GM18907 (cell line): Measurements from ENCODE around the gene CHGA.

Source experiments
- ATAC-seq: cut with Tn5 transposase; IDR thresholded peaks from one replicate; pipeline ENCODE4 v1.9.1; 2021; ENCODE audit warnings: mild to moderate bottlenecking, moderate library complexity; ENCODE audit not compliant: unreplicated experiment

CHGA gene

DNA sequence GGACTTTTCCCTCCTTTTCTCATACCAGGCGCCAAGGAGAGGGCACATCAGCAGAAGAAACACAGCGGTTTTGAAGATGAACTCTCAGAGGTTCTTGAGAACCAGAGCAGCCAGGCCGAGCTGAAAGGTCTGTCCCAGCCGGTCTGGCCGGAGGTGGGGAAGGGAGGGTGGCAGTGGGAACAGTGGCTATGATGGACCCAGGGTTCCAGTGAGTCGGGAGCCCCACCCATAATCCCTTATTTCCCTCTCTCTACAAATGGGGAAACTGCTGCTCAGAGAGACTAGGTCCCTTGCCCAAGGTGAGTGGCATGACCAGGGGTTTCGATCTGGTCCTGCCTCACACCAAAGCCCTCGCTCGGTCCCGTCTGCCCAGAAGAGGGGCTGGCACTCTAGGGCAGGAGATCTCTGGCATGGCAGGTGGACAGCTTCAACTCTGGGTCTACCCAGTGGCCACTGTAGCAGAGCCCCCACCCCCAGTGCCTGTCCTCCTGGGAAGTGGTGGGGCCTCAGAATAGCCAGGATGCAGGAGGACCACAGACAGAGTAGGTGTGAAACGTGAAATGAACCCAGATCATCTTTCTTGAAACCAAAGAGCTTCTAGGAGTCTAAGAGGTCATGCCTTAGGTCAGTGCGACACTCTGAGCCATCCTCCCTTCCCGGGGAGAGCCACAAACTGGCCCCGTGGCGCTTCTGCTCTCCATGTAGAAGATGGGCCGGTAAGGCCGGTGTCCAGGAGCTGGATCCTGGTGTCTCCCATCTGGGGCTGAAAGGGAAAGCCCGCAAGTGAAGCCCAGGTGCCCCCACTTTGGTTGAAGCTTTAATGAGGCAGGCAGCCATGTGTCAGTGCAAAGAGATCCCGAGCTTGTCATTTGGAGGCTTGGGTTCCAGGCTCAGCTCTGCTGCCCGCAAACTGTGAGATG lies 7.0 kb downstream of the CHGA start:
- no peak for ATAC-seq

DNA sequence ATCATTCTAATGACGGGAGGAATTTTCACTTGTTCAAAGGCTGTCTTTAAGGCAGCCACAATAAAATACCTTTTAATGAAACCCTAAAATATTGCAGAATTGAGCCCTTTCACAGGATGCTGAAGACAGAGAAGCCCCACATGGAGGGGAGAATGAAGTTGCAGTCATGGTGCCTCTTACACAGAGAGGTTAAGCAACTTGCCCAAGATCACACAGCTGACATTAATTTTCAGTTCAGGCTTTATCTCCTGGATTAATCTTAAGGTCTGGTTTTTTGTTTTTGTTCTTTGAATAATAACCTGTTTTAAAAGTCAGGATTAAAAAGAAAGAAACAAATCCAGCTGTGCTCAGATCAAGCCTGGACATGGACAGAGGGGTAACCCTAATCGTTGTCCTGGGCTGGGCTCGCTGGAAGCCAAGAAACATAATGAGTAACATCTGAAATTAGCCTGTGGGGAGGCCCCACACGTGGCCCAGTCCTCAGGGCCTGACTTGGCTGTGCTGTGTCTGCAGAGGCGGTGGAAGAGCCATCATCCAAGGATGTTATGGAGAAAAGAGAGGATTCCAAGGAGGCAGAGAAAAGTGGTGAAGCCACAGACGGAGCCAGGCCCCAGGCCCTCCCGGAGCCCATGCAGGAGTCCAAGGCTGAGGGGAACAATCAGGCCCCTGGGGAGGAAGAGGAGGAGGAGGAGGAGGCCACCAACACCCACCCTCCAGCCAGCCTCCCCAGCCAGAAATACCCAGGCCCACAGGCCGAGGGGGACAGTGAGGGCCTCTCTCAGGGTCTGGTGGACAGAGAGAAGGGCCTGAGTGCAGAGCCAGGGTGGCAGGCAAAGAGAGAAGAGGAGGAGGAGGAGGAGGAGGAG lies 8.0 kb downstream of the CHGA start:
- no peak for ATAC-seq

DNA sequence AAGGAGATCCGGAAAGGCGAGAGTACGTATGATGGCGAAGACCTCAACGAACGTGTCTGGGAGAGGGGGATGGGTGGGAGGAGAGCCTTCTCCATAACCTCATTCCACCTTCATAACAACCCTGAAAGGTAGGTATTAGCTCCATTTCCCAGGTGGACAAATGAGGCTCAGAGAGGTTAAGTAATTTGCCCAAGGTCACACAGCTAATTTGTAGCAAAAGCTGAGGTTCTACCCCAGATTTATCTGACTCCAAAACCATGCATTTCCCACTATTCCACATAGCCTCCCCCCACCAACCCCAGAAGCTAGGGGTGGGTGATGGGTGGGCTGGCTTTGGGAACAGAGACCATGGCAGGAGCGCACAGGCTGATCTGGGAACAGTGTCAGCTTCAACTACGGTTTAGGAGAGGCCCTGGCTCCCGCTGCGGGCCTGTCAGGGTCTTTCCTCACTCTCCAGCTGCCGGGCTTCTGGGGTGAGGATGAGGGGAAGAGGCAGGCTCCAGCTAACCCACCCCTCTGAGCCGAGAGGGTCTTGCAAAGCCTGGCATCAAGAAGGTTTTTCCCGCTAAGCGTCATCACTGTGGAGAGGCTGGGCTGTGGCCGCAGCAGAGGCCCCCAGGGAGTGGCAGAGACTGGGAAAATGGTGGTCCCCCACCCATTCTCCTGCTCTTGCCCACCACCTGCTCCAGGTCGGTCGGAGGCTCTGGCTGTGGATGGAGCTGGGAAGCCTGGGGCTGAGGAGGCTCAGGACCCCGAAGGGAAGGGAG lies 8.9 kb downstream of the CHGA start:
- ATAC-seq, result no peak

DNA sequence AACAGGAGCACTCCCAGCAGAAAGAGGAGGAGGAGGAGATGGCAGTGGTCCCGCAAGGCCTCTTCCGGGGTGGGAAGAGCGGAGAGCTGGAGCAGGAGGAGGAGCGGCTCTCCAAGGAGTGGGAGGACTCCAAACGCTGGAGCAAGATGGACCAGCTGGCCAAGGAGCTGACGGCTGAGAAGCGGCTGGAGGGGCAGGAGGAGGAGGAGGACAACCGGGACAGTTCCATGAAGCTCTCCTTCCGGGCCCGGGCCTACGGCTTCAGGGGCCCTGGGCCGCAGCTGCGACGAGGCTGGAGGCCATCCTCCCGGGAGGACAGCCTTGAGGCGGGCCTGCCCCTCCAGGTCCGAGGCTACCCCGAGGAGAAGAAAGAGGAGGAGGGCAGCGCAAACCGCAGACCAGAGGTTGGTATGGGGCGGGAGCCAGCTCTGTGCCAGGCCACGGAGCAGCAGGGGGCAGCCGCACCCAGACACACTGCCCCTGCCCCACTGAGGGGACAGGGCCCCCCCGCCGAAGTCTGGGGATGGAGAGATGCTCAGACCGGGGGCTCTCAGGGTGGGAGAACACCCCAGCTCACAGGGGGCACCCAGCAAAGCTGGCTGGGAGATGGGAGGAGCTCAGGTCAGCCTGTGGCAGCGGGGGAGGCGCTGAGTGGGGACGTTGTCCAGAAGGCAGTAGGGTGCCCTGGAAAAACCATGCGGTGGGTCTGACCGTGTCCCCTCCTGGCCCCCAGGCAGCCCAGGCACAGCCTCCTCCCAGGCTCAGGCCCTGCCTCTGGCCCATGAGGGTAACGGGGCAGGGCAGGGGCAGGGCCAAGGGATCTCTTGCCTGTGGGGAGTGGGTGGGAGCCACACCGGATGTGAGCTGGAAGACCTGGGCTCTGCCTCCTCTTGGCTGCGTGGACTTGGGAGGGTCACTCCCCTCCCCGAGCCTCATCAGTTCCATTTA lies 9.8 kb downstream of the CHGA start:
- ATAC-seq, result no peak

DNA sequence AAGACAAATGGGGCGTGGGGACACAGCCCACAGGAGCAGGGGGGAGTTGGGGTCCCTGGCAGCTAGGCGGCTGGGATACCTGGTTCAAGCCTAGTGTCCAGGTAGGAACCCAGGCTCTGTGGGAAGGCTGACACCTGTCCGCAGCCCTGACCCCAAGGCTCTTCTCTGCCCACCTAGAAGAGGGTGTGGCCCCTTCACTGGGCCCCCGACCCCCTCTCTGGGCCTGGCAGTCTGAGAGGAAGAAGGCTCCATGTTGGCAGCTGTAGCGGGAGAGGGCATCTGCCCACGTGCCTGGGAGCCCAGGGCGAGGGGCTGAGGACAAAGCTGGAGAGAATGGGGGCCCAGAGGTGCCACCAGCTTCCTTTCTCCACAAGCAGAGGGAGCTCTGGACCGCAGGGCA lies 10.5 kb downstream of the CHGA start:
- ATAC-seq, result no peak

DNA sequence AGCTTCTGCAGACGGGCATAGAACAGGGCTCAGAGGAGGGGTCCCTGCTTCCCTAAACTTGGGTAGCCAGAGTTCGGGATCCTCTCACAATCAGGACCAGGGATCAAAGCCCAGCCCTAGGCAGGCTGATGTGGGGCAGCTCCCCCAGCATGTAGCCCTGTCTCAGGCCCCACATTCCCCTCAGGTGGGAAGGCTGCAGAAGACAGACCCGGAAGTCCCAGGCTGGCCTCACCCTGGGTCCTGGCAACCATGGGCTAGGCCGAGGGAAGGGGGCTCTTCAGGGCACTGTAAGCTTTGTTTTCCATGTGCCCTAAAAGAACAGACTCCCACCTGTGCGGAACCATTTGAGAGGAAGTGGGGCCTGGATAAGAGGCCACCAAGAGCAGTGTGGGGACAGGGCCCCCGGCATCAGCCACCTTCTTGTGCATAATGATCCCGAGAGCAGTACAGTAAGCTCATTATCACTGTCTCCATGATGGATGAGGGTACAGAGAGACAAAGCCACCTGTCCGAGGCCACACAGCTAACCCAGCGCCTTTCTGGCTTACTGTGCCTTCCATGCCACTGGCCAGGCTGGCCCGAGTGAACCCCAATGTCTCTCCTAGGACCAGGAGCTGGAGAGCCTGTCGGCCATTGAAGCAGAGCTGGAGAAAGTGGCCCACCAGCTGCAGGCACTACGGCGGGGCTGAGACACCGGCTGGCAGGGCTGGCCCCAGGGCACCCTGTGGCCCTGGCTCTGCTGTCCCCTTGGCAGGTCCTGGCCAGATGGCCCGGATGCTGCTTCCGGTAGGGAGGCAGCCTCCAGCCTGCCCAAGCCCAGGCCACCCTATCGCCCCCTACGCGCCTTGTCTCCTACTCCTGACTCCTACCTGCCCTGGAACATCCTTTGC lies 11.5 kb downstream of the CHGA start:
- ATAC-seq, result no peak

DNA sequence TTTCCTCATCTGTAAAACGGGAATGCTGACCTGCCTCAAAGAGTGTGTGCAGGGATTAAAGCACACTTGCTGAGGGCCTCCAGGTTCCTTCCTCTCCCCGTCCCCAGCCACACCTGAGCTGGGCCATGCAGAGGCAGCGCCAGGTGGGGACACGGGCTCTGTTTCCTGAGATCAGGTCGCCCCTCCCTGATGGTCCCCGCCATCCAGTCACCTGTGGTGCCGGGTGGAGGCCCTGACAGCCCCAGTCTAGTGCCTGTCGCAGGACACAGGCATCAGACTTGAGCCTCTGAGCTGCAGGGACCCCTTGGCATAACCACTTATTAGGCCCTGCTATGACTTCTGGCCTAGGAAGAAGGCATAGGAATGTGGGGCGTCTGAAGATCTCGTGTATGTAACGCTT lies 12.5 kb downstream of the CHGA start:
- ATAC-seq, result no peak

DNA sequence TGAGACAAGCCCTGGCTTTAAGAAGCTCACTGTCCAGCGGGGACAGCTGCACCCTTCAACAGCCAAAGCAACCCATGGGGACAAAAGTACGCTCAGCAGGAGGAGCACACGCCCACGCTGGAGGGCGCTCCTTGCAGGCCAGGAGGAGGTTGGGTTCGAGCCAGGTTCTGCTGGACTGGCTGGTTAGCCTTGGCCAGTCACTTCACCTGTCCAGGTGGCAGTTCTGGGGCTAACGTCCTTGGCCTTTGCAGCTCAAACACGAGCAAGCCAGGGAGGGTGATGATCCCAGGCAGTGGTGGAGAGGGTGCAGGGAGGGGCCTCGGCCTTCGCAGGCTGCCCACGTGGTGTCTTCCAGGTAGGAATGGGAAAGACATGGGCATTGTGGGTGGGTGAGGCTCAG lies 13.1 kb downstream of the CHGA start:
- ATAC-seq, result no peak

DNA sequence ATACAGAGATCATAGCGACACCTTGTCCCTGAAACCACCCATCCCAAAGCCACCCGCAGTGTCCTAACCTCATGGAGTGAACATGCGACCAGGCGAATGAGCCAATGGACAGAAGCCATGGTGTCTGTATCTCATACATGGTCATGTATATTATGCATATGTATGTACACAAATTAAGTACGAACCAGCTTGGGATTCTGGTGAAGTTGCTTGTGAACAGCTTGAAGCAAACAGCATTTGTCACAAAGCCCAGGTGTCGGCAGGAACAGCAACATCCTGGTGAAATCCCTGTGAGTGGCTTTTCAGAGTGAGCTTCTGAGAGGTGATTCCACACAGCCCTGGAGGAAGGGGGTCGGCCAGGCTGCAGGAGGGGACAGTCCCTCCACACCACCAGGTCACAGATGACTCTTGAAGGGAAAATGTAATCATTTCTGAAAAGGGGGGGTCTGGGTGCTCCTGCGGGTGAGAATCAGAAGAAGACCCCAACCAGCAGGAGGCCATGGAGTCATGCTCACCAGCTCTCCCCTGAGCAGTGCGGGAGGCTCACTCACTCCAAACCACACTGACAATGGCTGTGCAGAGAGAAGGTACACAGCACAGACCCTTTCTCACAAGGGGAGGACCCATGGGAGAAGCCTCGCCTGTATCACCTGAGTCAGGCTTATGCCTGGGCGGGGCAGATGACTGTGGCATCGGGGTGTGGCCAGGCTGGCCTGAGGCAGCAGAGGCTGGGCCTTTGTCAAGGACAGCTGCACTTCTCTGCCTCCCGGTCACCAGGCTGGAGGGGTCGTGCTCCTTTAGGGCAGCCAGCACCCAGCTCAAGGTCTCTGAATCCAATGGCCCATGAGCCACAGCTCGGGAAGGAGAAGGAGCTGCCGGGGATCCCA lies 14.3 kb downstream of the CHGA start:
- ATAC-seq, result no peak

DNA sequence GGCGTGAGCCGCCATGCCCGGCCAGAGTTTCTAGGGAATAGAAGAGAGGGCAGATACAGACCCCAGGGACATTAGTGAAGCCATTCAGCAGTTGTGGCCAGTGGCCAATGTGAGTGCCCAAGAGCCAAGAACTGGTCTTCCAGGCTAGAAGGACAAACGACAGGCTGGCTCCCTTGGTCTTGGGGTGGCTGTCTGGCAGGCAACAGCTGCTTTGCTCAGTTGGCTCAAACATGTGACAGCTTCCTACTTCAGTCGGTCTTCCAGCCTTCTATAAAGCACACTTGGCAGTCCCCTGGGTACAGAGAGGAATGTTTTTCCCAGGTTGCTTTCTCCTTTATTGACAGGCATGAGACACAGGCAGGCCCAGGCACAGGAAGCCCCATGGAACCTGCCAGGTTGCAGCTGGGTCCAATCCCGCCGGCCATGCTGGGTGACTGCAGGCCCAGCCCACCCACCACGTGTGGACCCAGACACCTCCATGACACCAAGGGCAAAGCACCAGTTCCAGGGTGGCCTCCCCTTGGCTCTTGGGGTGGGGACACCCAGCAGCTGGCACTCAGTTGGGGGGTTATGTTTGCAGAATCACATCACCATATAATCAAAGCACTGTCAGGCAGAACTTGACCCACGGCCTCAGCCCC lies 15.4 kb downstream of the CHGA start:
- ATAC-seq, result no peak

DNA sequence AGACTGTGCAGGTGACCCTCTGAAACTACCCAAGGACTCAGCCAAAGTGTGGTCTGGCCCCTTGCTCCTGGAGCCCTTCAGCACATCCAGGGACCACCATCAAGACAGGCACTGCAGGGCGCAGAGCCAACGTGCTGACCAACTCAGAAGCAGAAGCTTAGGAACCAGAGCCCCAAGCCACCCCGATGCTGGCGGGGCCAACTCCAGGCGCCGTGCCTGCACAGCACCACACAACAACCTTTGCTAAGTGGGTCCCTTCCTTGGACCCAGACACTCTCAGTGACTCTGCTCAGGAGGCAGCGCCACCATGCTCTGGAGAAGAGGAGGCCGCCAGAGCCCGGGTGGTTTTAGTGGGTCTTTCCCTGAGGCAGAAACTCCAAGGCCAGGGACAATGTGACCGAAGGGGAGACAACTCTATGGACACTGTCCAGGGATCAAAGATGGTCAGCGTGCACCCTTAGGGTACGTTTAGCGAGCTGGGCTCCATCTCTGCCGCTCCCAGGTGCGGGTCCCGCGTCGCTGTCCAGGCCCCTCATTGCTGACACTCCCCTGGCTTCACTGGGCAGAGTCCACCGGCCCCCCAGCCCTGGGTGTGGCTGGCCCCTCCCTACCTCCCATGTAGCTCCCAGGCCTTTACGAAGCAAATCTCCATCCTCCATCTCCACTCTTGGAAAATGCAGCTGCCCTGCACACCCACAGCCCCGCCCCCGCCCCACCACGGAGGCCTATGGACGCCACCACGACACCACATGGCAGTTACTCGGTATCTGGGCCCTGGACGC lies 16.1 kb downstream of the CHGA start:
- no peak for ATAC-seq

DNA sequence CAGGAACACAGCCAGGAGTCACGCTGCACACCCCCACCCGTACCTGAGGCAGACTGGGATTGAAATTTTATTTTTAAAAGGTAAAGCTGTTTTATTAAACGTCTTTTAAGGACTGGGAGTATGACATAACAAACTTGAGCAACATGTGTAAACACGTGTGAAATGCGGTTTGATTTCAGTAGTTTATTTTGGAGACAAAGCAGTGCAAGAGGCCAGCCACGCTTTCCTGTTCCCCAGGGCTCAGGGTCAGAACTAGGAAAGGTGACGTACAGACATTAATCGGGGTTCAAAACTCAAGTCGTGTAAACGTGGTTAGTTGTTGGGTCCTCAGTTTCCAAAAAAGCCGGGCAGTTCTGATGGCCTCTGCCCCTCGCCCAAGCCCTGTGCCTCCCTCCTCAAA lies 16.7 kb downstream of the CHGA start:
- no peak for ATAC-seq

DNA sequence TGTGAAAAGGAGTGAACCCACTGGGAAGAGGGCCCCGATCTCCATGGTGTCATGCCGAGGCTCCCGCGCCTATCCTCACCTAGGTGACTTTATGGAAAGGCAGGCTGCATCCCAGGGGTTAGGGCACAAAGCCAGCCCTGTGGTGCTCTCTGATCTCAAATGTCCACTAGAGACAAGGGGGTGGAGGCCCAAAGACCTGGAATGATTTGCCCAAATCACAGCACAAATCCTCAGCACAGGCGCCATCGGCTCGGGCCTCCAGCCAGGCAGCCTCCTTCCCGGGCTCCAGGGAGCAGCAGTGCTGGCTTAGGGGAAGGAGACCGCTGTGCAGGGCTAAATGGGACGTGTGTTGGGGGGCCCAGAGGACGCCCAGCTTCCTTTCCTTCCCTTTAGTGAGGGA lies 17.6 kb downstream of the CHGA start:
- ATAC-seq, result no peak

DNA sequence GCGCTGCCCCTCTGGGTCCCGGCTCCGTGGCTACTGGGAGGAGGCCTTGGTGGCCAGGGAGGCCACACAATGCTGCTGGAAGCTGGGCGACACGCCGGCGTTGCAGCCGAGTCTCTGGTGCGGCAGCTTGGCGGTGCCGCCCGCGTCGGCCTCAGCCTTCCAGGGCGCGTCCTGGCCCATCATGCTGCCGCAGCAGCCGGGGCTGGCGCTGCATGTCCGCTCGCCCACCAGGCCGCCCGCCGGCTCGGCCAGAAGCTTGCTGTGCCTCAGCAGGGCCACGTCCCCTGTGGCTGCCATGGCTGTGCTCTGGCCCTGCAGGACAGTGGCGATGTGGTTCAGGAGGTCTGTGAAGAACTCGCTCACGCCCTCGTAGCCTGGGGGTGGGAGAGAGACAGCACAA lies 18.6 kb downstream of the CHGA start:
- ATAC-seq, result no peak

DNA sequence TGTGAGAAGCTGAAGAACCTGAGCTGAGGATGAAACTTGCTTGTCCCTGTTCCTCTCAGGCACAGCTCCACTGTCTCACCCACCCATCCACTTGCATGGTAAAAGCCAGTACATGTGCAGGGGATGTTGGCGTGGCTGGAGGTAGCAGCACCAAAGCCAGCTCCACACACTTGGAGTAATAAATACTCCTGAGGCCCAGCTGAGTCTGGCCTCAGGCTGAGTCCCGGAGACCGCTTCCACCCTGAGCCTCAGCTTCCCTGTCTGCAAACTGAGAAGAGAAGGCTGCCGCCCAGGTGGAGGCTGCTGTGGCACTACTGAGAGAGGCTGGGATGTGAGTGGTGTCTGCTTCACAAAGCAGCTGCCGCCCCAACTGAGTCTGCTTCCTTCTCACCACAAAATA lies 19.2 kb downstream of the CHGA start:
- ATAC-seq, result no peak

DNA sequence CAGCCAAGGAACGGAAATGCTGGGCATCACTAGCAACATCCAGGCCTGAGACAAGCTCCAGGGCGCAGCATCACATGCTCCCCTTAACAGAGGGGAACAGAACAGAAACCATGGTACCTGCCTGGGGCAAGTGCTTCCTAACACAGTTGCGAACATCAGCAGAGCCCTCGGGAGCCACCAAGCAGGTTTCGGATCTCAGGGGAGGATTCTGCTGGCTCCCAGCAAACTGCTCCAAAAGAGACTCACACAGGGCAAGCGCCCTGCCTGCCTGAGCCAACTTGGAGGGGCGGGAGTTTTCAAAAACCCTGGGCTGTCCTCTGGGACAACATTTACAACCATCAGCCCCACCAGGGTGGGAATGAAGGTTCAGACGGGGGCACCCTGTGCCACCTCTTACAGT lies 19.6 kb downstream of the CHGA start:
- ATAC-seq, result no peak
